AG04450 (cell line): ENCODE measurements around the gene ZNF318. TPM values are rescaled to one million over a fixed set of nuclear protein-coding genes. Genes with fewer than 3 reads are reported as not detected.

Source experiments
- CTCF ChIA-PET: fragments of 300-600, 350-600 bp; formaldehyde crosslinking; extraction: SDS; loops from one replicate; lab custom pipeline; 2022; ENCODE audit warnings: antibody characterized with exemption, inconsistent platforms; lab: Charles Lee
- POLR2A ChIA-PET: fragments of 350-600 bp; formaldehyde crosslinking; extraction: SDS; loops from one replicate; lab custom pipeline; 2021; ENCODE audit warnings: antibody characterized with exemption, inconsistent platforms; lab: Yijun Ruan, JAX
- DNase-seq: peaks from one replicate; pipeline ENCODE4 v3.0.0-alpha.2; 2011; ENCODE audit warnings: low read depth, low spot score
- H3K27ac ChIP-seq: one replicate; pipeline ENCODE4 v1.5.1; 2012; ENCODE audit warnings: low read depth, low read length, control low read depth
- H3K27me3 ChIP-seq: one replicate; pipeline ENCODE4 v1.6.0; 2012; ENCODE audit warnings: low read length; ENCODE audit not compliant: control insufficient read depth, insufficient read depth
- H3K4me3 ChIP-seq: 2 replicates; pipeline ENCODE4 v1.5.1; 2011; ENCODE audit warnings: mild to moderate bottlenecking, low read depth, low read length, control low read depth
- H3K9me3 ChIP-seq: 2 replicates; pipeline ENCODE4 v1.5.1; 2012; ENCODE audit warnings: low read length; ENCODE audit not compliant: control insufficient read depth, insufficient read depth
- polyA plus RNA-seq: library from polyadenylated mRNA; depleted of rRNA; stranded (reverse); fragments of >200 nt; gene quantifications from 2 replicates; pipeline ENCODE4 v1.2.3, GENCODE V29; 2011
- TF ChIP-seq, protein P1 (sequence below): IDR thresholded peaks from 2 replicates; pipeline ENCODE4 v1.5.1; 2011; ENCODE audit warnings: low read depth, low read length, control low read depth, inconsistent platforms

Gene ZNF318
- polyA plus RNA-seq, 1 experiment = 14.9 TPM

GRCh38 chr6:43408259-43408658, 38.8 kb upstream of the ZNF318 start:
- no peak for DNase-seq
- Histone ChIP-seq H3K27ac (no peak overlapping the region), H3K9me3 (peaks cover 10% of the 10 kb centered on the region; the same call in 1 of the 2 replicates), H3K4me3 (no peak overlapping the region), H3K27me3 (peaks cover 4% of the 10 kb centered on the region)
- ChIA-PET POLR2A (no interaction called here), CTCF (no interaction called here)
- TF ChIP-seq, protein P1, sequence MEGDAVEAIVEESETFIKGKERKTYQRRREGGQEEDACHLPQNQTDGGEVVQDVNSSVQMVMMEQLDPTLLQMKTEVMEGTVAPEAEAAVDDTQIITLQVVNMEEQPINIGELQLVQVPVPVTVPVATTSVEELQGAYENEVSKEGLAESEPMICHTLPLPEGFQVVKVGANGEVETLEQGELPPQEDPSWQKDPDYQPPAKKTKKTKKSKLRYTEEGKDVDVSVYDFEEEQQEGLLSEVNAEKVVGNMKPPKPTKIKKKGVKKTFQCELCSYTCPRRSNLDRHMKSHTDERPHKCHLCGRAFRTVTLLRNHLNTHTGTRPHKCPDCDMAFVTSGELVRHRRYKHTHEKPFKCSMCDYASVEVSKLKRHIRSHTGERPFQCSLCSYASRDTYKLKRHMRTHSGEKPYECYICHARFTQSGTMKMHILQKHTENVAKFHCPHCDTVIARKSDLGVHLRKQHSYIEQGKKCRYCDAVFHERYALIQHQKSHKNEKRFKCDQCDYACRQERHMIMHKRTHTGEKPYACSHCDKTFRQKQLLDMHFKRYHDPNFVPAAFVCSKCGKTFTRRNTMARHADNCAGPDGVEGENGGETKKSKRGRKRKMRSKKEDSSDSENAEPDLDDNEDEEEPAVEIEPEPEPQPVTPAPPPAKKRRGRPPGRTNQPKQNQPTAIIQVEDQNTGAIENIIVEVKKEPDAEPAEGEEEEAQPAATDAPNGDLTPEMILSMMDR = no peak

DNA sequence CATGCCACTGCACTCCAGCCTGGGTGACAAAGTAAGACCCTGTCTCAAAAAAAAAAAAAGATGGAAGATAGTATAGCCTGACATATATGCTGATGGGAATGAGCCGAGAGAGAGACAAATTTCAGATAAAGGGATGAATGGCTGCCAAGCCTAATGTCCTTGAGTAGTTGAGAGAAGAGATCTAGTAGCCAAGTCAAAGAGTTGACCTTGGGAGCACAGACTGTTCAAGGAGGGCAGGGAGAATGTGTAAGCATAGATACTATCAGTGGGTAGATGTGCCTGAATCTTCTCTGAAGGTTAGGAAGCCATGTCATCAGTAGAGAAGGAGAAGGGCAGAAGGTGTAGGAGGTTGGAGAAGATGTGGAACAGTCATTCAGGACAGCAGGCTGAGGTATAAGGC, 37.8 kb upstream of the ZNF318 start:
- TF ChIP-seq, protein P1 = no peak
- CTCF ChIA-PET = no interaction called here
- H3K27me3 ChIP-seq = peaks cover 4% of the 10 kb centered on the region
- H3K27ac ChIP-seq = no peak overlapping the region
- POLR2A ChIA-PET = no interaction called here
- H3K9me3 ChIP-seq = peaks cover under 1% of the 10 kb centered on the region; the same call in 1 of the 2 replicates
- no peak overlapping the region for H3K4me3 ChIP-seq
- no peak for DNase-seq

DNA sequence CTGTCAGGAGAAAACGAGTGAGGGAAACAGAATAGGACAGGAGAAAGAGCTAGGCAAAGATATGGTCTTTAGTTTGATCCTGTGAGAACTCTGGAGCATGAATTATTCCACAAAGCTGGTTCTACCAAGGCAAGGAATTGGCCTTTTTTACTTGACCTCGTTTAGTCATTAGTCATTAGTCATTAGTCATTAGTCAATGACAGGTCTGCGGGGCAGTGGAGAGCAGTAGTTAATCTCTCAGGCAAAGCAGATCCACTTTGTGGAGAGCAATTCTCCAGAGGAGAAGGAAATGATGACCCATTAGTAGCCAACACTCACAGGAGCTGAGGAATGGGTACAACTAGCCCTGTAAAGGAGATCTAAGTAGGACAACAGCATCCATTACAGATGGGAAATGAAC, 35.9 kb upstream of the ZNF318 start:
- no peak overlapping the region for H3K4me3 ChIP-seq
- ChIA-PET CTCF (no interaction called here), POLR2A (no interaction called here)
- TF ChIP-seq, protein P1 = no peak
- DNase-seq = no peak
- no peaks in the 10 kb centered on the region for H3K9me3 ChIP-seq
- peaks cover 4% of the 10 kb centered on the region for H3K27me3 ChIP-seq
- no peak overlapping the region for H3K27ac ChIP-seq

DNA sequence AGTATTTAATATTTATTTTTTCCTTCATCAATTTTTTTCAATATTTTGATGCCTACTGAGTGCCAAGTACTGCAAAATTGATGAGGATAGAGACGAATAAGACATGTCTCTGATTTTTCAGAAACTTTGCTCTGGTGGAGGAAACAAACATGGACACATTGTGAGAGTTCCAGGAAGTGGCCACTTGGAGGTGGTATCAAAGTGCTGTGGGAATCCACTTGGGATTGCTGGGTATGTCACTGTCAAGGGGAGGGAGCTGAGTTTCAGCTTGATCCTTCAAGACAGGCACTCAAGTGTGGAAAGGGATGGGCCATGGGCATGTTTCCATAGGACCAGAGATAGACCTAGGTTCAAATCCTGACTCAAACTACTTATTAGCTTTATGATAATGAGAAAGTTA, 33.4 kb upstream of the ZNF318 start:
- ChIA-PET POLR2A (no interaction called here), CTCF (no interaction called here)
- Histone ChIP-seq H3K27me3 (peaks cover 4% of the 10 kb centered on the region), H3K4me3 (no peak overlapping the region), H3K9me3 (no peaks in the 10 kb centered on the region), H3K27ac (no peak overlapping the region)
- no peak for DNase-seq
- TF ChIP-seq, protein P1 = peak; percentile 23

GRCh38 chr6:43401730-43402129, 32.3 kb upstream of the ZNF318 start:
- Histone ChIP-seq H3K27ac (no peak overlapping the region), H3K4me3 (no peak overlapping the region), H3K9me3 (no peaks in the 10 kb centered on the region), H3K27me3 (peaks cover 4% of the 10 kb centered on the region)
- TF ChIP-seq, protein P1 = no peak
- CTCF ChIA-PET = no interaction called here
- POLR2A ChIA-PET = no interaction called here
- DNase-seq = no peak
